Stomach (tissue), 4 donors: ENCODE data around the gene TRPC6.

Experiments
- EP300 ChIP-seq: sonication (generic); formaldehyde crosslinking; IDR thresholded peaks from one replicate; pipeline ENCODE4 v1.6.1; 2017; ENCODE audit warnings: antibody characterized with exemption
- POLR2A ChIP-seq, 4 donors: fragments of 450-650 bp; IDR thresholded peaks; one replicate each; pipeline ENCODE4 v1.6.1; 2016; ENCODE audit warnings: antibody characterized with exemption in 4 of 4, control low read depth in 2 of 4, mild to moderate bottlenecking in 1 of 4, moderate library complexity in 1 of 4
- TF ChIP-seq, protein P1 (sequence below), 7 experiments: fragments of 450-650 bp in 4 of 7; fragments of 200-600 bp in 3 of 7; sonication (generic) in 3 of 7; IDR thresholded peaks; one replicate each; pipeline ENCODE4 v1.5.1; 2016 to 2019; ENCODE audit warnings: antibody characterized with exemption in 7 of 7, control low read depth in 2 of 7, mild to moderate bottlenecking in 1 of 7

DNA sequence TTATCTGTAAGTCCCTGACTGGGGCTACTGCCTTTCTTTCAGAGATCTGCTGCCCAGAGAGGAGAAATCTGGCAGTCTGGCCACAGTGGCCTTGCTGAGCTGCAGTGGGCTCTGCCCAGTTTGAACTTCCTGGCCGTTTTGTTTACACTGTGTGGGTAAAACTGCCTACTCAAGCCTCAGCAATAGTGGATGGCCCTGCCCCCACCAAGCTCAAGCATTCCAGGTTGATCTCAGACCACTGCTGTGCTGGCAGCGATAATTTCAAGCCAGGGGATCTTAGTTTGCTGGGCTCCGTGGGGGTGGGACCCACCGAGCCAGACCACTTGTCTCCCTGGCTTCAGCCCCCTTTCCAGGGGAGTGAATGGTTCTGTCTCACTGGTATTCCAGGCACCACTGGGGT is 117.5 kb downstream of the TRPC6 start:
- TF ChIP-seq, protein P1, sequence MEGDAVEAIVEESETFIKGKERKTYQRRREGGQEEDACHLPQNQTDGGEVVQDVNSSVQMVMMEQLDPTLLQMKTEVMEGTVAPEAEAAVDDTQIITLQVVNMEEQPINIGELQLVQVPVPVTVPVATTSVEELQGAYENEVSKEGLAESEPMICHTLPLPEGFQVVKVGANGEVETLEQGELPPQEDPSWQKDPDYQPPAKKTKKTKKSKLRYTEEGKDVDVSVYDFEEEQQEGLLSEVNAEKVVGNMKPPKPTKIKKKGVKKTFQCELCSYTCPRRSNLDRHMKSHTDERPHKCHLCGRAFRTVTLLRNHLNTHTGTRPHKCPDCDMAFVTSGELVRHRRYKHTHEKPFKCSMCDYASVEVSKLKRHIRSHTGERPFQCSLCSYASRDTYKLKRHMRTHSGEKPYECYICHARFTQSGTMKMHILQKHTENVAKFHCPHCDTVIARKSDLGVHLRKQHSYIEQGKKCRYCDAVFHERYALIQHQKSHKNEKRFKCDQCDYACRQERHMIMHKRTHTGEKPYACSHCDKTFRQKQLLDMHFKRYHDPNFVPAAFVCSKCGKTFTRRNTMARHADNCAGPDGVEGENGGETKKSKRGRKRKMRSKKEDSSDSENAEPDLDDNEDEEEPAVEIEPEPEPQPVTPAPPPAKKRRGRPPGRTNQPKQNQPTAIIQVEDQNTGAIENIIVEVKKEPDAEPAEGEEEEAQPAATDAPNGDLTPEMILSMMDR (IDR thresholded peaks at IDR 0.05) = no peak
- TF ChIP-seq POLR2A (IDR thresholded peaks at IDR 0.05) (no peak), EP300 (no peak)
